ENCODE data around the gene PPP6R1.

The PPP6R1 gene

DNA sequence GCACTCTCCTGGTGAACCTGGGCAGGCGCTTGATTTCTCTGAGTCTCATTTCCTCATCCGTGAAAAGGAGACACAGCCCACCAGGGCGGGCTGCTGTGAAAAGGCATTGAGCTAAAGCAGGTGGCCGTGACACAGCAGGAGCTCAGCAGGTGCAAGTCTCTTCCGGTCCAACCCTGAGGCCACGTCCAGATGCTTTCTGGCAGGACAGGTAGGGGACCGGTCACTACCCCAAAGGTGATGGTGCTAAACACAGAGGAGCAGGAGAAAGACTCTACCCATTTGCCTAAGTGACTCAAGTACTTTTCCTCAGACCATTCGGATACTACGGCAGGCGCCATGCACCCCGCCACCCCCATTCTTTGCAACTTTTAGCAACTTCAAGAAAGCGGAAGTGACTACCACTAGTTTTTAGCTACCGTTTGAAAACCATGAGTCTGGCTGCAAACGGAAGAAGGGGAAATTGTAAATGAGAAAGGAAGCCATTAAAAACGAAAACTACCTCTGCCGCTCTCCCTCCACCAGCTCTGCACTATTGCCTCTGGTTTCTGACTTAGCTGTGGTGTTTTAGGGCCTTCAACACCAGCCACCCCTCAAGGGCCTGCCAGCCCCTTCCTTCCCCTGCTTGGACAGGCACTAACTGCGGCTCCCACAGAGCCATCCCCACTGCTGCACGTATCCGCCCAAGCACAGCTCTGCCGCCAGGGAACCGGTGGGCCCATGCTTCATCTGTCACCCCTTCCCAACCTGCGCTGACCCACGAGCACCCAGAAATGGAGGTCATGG, 4.8 kb downstream of the PPP6R1 start:
- Histone ChIP-seq H3K4me2 (ENCODE audit: insufficient read depth, low read length, poor library complexity, severe bottlenecking) (no peak overlapping the region), H3K4me3 (ENCODE audit: low read length in 2 of 2) (no peak overlapping the region), H2BK120ac (ENCODE audit: low read depth, low read length) (no peak overlapping the region), H3K27me3 (ENCODE audit: control insufficient read depth in 3 of 3, insufficient read depth in 3 of 3, low read depth in 1 of 3, low read length in 3 of 3) (no peaks in the 10 kb centered on the region), H3K18ac (ENCODE audit: low read length) (no peak overlapping the region), H3K23ac (ENCODE audit: low read depth, low read length, poor library complexity) (peak overlapping the region; percentile 82), H2BK5ac (ENCODE audit: low read length) (peak overlapping the region; percentile 80), H3K4me1 (ENCODE audit: control insufficient read depth in 2 of 2, insufficient read depth in 1 of 2, low read depth in 1 of 2, low read length in 2 of 2) (peaks cover 8 to 17% of the 10 kb centered on the region in 2 donors), H2BK15ac (ENCODE audit: low read length) (no peak overlapping the region), H3K4ac (ENCODE audit: low read length) (no peak overlapping the region), H3K27ac (replicated peaks; ENCODE audit: low read length) (no peak overlapping the region), H4K8ac (ENCODE audit: low read depth, low read length) (no peak overlapping the region), H3K79me1 (ENCODE audit: low read depth, low read length) (peaks cover 30% of the 10 kb centered on the region), H3K9me3 (replicated peaks in 1 of 2; ENCODE audit: control insufficient read depth in 2 of 2, insufficient read depth in 1 of 2, low read depth in 1 of 2, low read length in 2 of 2) (no peaks in the 10 kb centered on the region), H4K91ac (ENCODE audit: low read depth, low read length, poor library complexity) (no peak overlapping the region), H3K14ac (ENCODE audit: low read length) (peak overlapping the region; percentile 28), H2AFZ (ENCODE audit: low read length) (no peak overlapping the region), H2BK12ac (ENCODE audit: low read length) (no peak overlapping the region), H3K9ac (ENCODE audit: low read depth, low read length, poor library complexity) (peak overlapping the region; percentile 75), H2AK5ac (ENCODE audit: low read depth, low read length) (peak overlapping the region; percentile 41), H3K36me3 (replicated peaks in 1 of 2; ENCODE audit: control insufficient read depth in 2 of 2, insufficient read depth in 2 of 2, low read length in 2 of 2) (peaks cover 3 to 34% of the 10 kb centered on the region in 2 donors)
- no peak for DNase-seq (ENCODE audit: low spot score)
- whole genome bisulfite sequencing, 2 donors (ENCODE audit: extremely low coverage in 2 of 2, insufficient read length in 2 of 2, insufficient replicate concordance in 1 of 2) = no CpG with 5 or more reads among the region's 23 CpGs

DNA sequence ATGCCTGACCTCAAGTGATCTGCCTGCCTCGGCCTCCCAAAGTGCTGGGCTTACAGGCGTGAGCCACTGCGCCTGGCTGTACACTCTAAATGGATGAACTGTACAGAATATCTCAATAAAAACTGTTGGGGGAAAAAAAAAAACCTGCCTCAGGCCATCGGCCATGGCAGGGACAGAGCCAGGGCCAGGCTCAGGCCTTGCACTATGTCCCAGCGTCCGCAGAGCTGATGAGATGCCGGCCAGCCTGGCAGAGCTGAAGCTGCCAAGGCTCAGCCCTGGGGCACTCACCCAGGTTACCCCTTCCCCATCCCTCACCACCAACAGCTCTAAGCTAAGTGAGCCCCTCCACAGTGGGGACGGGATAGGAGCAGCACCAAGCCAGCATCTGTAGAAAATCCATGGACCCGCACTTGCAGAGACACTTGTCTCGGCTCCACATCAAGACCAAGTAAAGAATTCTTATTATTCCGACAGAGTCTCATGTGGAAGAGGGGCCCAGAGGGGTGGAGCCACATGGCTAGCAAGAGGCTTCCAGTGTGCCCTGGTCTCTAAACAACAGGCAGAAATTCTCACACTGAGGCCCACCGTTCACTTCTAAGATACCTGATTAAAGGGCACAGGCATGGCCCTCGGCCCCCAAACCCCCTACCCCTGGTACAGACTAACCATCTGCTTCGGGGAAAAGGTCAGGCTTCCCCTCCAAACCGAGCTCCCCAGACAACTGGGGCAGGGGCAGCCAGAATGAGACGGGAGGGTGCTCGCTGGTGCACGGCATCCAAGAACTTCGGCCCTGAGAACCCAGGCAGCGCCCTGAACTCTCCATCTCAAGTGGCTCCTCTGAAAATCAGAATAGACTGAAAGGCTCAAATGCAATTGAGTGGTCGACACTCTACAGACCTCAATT, 5.8 kb downstream of the PPP6R1 start:
- no peak for DNase-seq (ENCODE audit: low spot score)
- H2BK120ac ChIP-seq (ENCODE audit: low read depth, low read length) = no peak overlapping the region
- WGBS, 2 donors (ENCODE audit: extremely low coverage in 2 of 2, insufficient read length in 2 of 2, insufficient replicate concordance in 1 of 2) = no CpG with 5 or more reads among the region's 21 CpGs

DNA sequence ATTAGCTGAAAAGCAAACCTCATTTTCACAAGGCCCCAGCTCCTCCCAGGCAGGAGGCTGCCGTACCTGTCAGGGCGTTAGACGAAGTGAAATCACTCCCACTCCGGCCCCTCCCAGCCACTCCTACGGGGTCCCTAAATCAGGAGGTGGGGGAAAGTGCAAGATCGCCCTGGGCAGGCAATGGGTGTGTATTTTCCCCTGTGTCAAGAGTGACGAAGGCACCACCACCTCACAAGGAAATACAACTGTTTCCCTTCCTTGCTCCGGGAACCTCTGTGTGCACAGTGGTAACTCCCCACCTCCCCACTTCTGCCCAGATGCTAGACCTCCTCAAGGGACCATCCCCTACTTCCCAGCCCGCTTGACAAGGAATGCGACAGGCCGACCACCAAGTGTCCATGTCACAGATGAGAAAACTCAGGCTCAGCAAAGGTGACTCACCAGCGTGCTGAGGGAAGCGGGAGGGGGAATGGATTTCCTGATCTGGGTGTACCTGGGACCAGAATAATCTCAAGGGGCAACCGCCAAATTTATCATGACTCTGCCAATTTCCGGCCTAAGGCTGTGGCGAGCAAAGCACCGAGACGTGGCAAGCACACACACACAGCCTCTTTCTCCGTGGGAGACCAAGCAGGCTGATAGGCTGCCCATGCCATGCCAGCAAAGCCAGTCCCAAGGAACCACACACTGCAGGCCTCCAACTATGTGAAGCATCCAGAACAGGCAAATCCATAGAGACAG, 7.3 kb downstream of the PPP6R1 start:
- DNase-seq (ENCODE audit: low spot score) = no peak
- Histone ChIP-seq H3K18ac (ENCODE audit: low read length) (no peak overlapping the region), H3K9ac (ENCODE audit: low read depth, low read length, poor library complexity) (no peak overlapping the region), H3K14ac (ENCODE audit: low read length) (no peak overlapping the region), H3K27ac (replicated peaks; ENCODE audit: low read length) (no peak overlapping the region), H3K9me3 (replicated peaks in 1 of 2; ENCODE audit: control insufficient read depth in 2 of 2, insufficient read depth in 1 of 2, low read depth in 1 of 2, low read length in 2 of 2) (peaks cover 0 to 2% of the 10 kb centered on the region in 2 donors), H3K23ac (ENCODE audit: low read depth, low read length, poor library complexity) (no peak overlapping the region), H2BK15ac (ENCODE audit: low read length) (no peak overlapping the region), H2AK5ac (ENCODE audit: low read depth, low read length) (no peak overlapping the region), H3K4me2 (ENCODE audit: insufficient read depth, low read length, poor library complexity, severe bottlenecking) (no peak overlapping the region), H3K4ac (ENCODE audit: low read length) (no peak overlapping the region), H4K91ac (ENCODE audit: low read depth, low read length, poor library complexity) (no peak overlapping the region), H2BK5ac (ENCODE audit: low read length) (no peak overlapping the region), H3K79me1 (ENCODE audit: low read depth, low read length) (peaks cover 37% of the 10 kb centered on the region), H2BK120ac (ENCODE audit: low read depth, low read length) (no peak overlapping the region), H4K8ac (ENCODE audit: low read depth, low read length) (no peak overlapping the region), H2AFZ (ENCODE audit: low read length) (no peak overlapping the region), H3K4me3 (ENCODE audit: low read length in 2 of 2) (no peak overlapping the region), H3K36me3 (replicated peaks in 1 of 2; ENCODE audit: control insufficient read depth in 2 of 2, insufficient read depth in 2 of 2, low read length in 2 of 2) (peaks cover 6 to 40% of the 10 kb centered on the region in 2 donors), H3K27me3 (ENCODE audit: control insufficient read depth in 3 of 3, insufficient read depth in 3 of 3, low read depth in 1 of 3, low read length in 3 of 3) (no peaks in the 10 kb centered on the region), H3K4me1 (ENCODE audit: control insufficient read depth in 2 of 2, insufficient read depth in 1 of 2, low read depth in 1 of 2, low read length in 2 of 2) (peaks cover 0 to 6% of the 10 kb centered on the region in 2 donors), H2BK12ac (ENCODE audit: low read length) (no peak overlapping the region)
- WGBS, 2 donors (ENCODE audit: extremely low coverage in 2 of 2, insufficient read length in 2 of 2, insufficient replicate concordance in 1 of 2) = no CpG with 5 or more reads among the region's 19 CpGs

More for the DNA sequence above, 5.8 kb downstream of the PPP6R1 start:
- H3K14ac ChIP-seq (ENCODE audit: low read length) = no peak overlapping the region
- H3K18ac ChIP-seq (ENCODE audit: low read length) = no peak overlapping the region
- H4K91ac ChIP-seq (ENCODE audit: low read depth, low read length, poor library complexity) = no peak overlapping the region
- no peak overlapping the region for H2AK5ac ChIP-seq (ENCODE audit: low read depth, low read length)
- no peak overlapping the region for H3K27ac ChIP-seq (replicated peaks; ENCODE audit: low read length)
- H3K4me1 ChIP-seq (ENCODE audit: control insufficient read depth in 2 of 2, insufficient read depth in 1 of 2, low read depth in 1 of 2, low read length in 2 of 2) = peaks cover 8 to 17% of the 10 kb centered on the region in 2 donors
- no peaks in the 10 kb centered on the region for H3K27me3 ChIP-seq (ENCODE audit: control insufficient read depth in 3 of 3, insufficient read depth in 3 of 3, low read depth in 1 of 3, low read length in 3 of 3)
- no peak overlapping the region for H2BK15ac ChIP-seq (ENCODE audit: low read length)
- H3K9ac ChIP-seq (ENCODE audit: low read depth, low read length, poor library complexity) = no peak overlapping the region
- H3K4ac ChIP-seq (ENCODE audit: low read length) = no peak overlapping the region
- H2BK5ac ChIP-seq (ENCODE audit: low read length) = no peak overlapping the region
- H3K4me2 ChIP-seq (ENCODE audit: insufficient read depth, low read length, poor library complexity, severe bottlenecking) = no peak overlapping the region
- H2AFZ ChIP-seq (ENCODE audit: low read length) = no peak overlapping the region
- H3K79me1 ChIP-seq (ENCODE audit: low read depth, low read length) = peaks cover 39% of the 10 kb centered on the region
- peaks cover 3 to 39% of the 10 kb centered on the region in 2 donors for H3K36me3 ChIP-seq (replicated peaks in 1 of 2; ENCODE audit: control insufficient read depth in 2 of 2, insufficient read depth in 2 of 2, low read length in 2 of 2)
- H2BK12ac ChIP-seq (ENCODE audit: low read length) = no peak overlapping the region
- H3K9me3 ChIP-seq (replicated peaks in 1 of 2; ENCODE audit: control insufficient read depth in 2 of 2, insufficient read depth in 1 of 2, low read depth in 1 of 2, low read length in 2 of 2) = peaks cover 0 to 2% of the 10 kb centered on the region in 2 donors
- H3K23ac ChIP-seq (ENCODE audit: low read depth, low read length, poor library complexity) = no peak overlapping the region
- no peak overlapping the region for H4K8ac ChIP-seq (ENCODE audit: low read depth, low read length)
- no peak overlapping the region for H3K4me3 ChIP-seq (ENCODE audit: low read length in 2 of 2)
